Retina (tissue), 1 donor: ENCODE results near the gene NPFFR1.
"Not testable (repeated sequence)": the region's sequence is repeated elsewhere in the genome, so short reads cannot be mapped to it uniquely, and the experiment has no call there.

ENCODE experiments used
- DNase-seq: peaks from one replicate; pipeline ENCODE4 v3.0.0-alpha.2; 2016

Gene NPFFR1

DNA sequence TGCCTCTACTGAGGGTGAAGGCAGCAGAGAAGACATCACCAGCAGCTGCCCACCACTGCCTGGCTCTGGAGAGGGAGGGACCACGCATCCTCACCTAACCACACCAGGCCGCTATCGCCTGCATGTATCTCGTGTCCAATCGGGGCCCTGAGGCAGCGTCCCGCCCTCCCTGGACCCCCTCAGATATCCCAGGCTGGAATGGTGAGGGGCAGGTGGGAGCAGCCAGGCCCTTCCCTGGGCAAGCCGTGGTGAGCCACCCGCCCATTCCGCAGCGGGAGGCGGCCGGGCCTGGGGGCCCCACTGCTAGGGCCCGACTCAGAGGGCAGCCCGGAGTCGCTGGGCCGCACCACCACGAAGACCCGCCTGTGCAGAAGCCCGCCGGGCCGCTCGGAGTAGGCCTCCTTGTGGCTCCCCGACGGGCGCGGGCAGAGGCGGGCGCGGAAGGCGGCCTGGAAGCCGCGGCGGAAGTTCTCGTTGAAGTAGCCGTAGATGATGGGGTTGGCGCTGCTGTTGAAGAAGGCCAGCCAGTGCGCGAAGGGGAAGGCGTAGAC, 29.0 kb downstream of the NPFFR1 start:
- no peak for DNase-seq

DNA sequence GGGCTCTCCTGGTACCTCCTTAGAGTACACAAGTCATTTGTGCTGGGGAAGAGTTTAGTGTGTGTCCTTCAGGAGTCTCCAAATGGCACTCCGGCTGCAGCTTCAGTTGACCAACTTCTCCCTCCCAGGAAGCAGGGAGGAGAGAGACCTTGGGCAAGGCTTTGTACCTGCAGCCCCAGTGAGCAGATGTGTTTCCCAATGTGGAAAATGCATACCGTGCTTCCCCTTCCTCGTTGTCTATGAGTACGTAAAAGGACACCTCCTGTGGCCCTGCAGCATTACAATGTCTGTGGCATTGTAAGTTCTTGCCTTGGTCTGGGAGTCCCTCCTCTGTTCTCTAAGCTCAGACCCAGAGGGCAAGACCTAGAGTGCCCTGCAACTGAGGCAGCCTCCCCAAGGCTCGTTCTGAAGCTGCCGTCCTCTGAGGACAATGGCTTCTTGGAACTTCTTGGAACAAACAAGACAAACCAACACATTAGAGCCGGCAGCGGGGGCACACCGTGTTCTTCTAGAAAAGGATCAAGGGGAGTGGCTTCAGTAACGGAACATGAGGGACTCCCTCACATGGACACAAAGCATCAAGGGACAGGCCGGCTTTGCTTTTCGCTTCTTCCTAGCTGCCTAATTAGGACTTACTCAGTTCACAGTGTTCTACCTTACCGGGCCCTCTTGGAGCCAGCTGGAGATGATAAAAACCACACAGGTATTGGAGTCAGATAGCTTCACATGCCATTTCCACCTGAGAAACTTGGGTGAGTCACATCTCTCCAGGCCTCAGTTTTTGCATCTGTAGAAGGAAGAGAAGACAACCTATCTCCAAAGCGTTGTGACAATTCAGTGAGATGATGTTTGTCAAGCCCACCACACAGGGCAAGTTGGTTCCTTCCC, 29.7 kb downstream of the NPFFR1 start:
- DNase-seq = no peak

DNA sequence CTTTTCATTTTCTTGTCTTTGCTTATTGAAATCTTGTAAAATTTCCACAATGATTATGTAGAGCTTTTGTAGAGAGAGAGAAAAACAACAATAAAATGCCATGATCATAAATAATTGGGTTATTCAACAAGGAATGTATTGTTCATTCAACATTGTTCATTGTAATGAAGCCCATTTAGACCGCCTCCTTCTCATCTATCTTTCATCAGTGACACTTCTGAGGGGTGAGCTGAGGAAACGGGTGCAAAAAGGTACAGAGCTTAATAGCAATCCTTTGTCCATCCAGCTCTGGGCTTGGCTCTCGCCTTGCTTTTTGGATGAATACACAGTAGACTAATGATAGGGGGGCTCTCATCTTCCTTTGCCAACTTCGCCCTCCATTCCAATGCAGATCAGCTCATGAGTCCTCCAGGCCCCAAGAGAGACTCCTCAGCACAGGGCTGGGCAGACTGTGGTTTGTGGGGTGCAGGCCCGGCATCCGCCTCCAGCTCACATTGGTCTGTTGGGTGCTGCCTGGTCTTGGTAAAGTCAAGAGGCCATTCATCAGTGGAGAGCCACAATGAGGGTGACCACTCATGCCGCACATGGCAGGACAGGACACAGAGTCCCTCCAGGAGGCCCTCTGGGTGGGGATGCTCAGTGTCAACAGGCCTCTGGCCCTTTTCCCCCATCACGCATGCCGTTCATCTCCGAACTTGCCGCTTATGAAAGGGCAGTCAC, 32.7 kb downstream of the NPFFR1 start:
- DNase-seq = no peak

GRCh38 chr10:70247360-70247759, 36.4 kb downstream of the NPFFR1 start:
- DNase-seq = no peak

DNA sequence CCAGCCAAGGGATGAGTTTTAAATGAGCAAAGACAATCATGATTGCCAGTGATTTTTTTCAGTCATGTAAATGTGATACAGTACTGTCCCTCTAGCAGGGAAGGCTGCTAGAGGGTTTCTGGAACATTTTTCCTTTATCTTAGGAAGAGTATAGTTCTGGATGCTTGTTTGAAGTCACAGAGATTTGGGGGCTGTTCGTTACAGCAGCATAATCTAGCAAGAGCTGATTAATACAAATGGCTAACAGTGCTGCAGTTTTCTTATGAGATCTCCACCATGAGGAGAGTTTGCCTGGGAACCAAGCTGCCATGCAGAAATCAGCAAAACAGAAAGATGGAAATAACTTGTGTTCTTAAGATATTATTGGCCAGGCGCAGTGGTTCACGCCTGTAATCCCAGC, 42.7 kb downstream of the NPFFR1 start:
- DNase-seq = no peak

DNA sequence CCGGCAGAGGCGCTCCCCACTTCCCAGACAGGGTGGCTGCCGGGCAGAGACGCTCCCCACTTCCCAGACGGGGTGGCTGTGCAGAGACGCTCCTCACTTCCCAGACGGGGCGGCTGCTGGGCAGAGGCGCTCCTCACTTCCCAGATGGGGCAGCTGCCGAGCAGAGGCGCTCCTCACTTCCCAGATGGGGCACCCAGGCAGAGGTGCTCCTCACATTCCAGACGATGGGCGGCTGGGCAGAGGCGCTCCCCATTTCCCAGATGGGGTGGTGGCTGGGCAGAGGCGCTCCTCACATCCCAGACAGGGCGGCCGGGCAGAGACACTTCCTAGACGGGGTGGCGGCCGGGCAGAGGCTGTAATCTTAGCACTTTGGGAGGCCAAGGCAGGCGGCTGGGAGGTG, 43.8 kb downstream of the NPFFR1 start:
- not testable (repeated sequence) for DNase-seq

DNA sequence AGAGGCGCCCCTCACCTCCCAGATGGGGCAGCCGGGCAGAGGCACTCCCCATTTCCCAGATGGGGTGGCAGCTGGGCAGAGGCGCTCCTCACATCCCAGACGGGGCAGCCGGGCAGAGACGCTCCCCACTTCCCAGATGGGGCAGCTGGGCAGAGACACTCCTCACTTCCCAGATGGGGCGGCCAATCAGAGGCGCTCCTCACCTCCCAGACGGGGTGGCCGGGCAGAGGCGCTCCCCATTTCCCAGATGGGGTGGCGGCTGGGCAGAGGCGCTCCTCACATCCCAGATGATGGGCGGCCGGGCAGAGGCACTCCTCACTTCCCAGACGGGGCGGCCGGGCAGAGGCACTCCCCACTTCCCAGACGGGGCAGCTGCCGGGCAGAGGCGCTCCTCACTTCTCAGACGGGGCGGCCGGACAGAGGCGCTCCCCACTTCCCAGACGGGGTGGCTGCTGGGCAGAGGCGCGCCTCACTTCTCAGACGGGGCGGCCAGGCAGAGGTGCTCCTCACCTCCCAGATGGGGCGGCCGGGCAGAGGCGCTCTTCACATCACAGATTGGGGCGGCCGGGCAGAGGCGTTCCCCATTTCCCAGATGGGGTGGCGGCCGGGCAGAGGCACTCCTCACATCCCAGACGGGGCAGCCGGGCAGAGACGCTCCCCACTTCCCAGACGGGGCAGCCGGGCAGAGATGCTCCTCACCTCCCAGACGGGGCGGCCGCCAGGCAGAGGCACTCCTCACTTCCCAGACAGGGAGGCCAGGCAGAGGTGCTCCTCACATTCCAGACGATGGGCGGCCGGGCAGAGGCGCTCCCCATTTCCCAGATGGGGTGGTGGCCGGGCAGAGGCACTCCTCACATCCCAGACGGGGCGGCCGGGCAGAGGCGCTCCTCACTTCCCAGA, 44.5 kb downstream of the NPFFR1 start:
- DNase-seq = not testable (repeated sequence)

- not testable (repeated sequence) for DNase-seq
Measured at GRCh38 chr10:70237958-70238536, 45.8 kb downstream of the NPFFR1 start.

DNA sequence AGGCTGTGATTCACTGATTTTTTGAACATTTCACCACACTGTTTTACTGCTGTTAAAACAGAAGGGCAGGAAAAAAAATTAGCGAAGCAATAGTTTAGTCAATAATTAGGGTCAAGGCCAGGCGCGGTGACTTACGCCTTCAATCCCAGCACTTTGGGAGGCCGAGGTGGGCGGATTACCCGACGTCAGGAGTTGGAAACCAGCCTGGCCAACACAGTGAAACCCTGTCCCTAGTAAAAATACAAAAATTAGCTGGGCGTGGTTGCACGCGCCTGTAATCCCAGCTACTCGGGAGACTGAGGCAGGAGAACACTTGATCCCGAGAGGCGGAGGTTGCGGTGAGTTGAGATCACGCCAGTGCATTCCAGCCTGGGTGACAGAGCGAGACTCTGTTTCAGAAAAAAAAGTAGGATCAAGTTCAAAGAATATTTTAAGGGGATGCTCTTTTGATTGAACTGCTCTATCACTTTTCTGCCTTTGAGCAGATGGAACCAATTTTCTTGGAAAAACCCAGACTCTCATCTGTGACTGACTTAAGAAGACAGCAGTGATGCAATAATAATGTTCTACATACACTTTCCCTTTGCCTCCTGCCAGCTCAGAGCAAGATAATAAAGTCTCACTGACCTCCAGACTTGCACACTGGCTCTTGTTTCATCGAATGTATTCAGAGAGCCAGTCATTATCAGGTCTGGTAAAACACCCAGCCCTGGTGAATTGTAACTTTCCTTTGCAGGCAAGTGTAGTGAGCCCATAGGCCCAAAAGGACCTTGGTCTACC, 48.9 kb downstream of the NPFFR1 start:
- DNase-seq = no peak

DNA sequence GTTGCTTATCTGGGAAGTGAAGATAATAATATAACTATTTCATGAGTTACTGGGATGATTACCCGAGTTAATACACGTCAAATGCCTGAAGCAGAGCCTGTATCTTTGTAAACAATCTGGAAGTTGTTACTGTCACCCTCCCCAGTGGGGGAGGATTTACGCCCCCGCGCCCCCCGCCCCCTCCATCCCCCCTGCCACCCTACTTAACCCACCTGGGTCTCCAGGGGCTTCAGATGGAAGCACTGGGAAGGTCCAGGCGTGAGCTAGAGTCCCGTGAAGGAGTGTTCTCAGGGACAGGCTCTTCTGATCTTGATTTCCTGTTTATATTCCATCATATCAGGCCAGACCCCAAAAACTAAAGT, 49.9 kb downstream of the NPFFR1 start:
- no peak for DNase-seq

DNA sequence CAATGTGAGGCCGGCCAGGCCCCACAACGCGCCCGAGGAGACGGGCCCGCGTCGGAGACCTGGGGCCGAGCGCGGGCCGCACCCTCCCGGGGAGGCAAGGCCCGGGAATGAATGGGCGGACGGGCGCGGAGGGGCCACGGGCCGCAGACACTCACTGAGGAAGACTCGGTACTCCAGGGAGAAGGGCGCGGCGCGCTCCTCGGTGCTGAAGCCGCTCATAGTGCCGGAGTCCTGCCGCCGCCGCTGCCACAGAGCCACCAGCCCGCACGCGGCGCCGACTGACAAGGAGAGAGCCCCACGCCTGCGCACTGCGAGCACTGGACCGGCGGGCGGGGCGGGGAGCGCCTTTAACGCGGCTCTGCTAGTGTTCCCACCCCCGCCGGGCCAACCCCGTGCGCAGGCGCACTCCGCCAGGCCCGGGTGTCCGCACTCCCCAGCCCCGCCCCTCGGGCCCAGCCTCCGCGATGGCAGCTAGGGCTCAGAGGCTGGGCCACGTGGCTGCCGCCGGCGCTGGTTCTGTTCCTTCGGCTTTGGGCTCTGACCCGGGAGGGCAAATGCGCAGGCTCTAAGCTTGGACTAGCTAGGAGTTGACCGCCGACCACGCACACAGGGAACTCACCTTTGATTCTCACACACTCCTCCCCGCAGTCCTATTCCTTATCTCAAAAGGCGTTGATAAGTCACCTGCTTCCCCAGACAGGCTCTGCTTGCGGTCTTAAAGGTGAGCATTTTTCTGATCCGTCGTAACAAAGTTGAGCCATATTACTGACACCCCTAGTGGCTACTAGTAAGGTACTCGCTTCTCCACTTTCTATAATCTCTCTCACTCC, 50.5 kb downstream of the NPFFR1 start, which contains the start of gene PPA1:
PPA1 (minus strand) TSS at position 321 of the 830 bp plus-strand sequence; CDS start at position 219, 102 bp downstream.
- peak; percentile 95 for DNase-seq

- DNase-seq = no peak
Measured at GRCh38 chr10:70232859-70233108, 51.0 kb downstream of the NPFFR1 start.

DNA sequence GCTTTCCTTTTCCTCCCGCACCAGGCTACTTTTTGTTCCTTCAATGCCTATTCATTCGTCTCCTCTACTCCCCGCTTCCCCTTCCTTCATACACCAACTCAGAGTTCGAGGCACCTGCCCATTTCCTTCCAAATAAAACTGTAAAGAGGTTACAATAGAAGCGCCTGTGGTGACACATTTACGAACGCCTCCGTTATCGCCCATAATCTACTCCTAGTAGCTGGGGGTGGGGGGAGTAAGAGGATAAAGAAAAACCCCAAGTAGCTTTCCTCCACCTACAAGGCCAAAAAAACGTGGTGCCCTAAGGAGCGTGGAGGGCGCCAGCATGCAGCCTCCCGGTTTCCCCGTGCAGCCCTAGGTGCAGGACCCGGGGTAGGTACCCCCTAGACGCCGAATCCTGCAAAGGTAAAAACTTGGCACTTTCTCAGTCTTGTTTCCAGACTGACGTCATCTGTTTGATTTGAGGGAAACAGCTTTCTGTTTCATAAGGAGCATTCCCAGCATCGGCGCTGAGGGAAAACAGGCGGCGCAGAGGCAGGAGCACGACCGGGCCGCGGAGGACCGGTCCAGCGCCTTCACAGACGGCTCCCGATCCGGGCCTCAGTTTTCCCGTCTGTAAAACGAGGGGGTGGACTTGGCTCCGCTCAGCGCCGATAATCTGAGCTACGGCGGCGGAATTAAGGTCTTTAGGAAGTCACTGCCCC, 51.5 kb downstream of the NPFFR1 start:
- peak; percentile 71 for DNase-seq

- peak; percentile 26 for DNase-seq
Measured at GRCh38 chr10:70228491-70228890, 55.3 kb downstream of the NPFFR1 start.

- DNase-seq = peak; percentile 67
Measured at GRCh38 chr10:70227548-70228320, 56.1 kb downstream of the NPFFR1 start.

GRCh38 chr10:70223728-70224127, 60.1 kb downstream of the NPFFR1 start:
- DNase-seq = no peak

GRCh38 chr10:70222811-70223447, 60.9 kb downstream of the NPFFR1 start:
- not testable (repeated sequence) for DNase-seq

DNA sequence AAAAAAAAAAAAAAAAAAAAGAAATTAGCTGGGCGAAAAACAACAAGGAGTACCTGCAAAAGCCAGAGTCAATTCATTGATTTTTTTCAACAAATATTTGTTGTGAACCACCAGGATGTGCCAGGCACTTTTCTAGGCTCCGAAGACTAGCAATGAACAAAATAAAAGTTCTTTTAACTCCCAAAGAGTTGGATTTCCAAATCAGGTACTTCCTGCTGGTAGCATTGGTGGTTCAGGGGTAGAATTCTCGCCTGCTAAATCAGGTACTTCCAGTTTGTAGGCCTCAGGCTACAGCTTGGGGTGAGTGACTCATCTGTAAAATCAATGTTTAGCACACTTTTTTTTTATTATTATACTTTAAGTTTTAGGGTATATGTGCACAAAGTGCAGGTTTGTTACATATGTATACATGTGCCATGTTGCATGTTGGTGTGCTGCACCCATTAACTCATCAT, 61.4 kb downstream of the NPFFR1 start:
- DNase-seq = no peak

DNA sequence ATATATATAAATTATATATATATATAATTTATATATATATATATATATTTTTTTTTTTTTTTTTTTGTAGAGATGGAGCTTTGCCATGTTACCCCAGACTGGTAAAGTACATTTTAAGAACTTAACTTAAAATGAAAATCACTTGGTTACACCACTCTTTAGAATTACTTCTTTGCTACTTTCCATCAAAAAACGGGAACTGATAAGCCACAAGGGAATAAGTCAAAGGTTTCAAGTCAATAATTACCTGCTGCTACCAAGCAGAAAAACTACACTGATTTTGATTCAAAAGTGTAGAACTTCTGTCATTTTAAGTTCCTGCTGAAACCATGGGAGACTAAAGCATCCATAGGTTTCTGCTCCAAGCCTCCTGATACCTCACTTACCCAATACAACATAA, 62.8 kb downstream of the NPFFR1 start:
- no peak for DNase-seq
